Kidney epithelial cell (primary cell): ENCODE results near the gene TMEFF2. TPM values are rescaled to one million over a fixed set of nuclear protein-coding genes. Genes with fewer than 3 reads are reported as not detected.

Experiments
- DNase-seq: peaks from one replicate; pipeline ENCODE4 v3.0.0-alpha.2; 2010; ENCODE audit warnings: low read depth
- H3K27me3 ChIP-seq: 2 replicates; pipeline ENCODE4 v1.6.0; 2011; ENCODE audit warnings: low read length; ENCODE audit not compliant: control insufficient read depth, insufficient read depth
- H3K36me3 ChIP-seq: 2 replicates; pipeline ENCODE4 v1.5.1; 2011; ENCODE audit warnings: low read length; ENCODE audit not compliant: control insufficient read depth, insufficient read depth
- H3K4me3 ChIP-seq: 2 replicates; pipeline ENCODE4 v1.5.1; 2011; ENCODE audit warnings: low read depth, mild to moderate bottlenecking, control low read depth, low read length
- total RNA-seq: library from RNA; depleted of rRNA; stranded (reverse); fragments of >200 nt; gene quantifications from 2 replicates; pipeline ENCODE4 v1.2.3, GENCODE V29; 2015
- TF ChIP-seq, protein P1 (sequence below): IDR thresholded peaks from 2 replicates; pipeline ENCODE4 v1.5.1; 2011; ENCODE audit warnings: mild to moderate bottlenecking, moderate library complexity, low read length, control low read depth, inconsistent platforms; ENCODE audit not compliant: insufficient read depth, poor library complexity, severe bottlenecking

The TMEFF2 gene
- total RNA-seq, 1 donor from 2014 or later, result not detected

GRCh38 chr2:191945623-191946022 lies 249.1 kb downstream of the TMEFF2 start:
- Histone ChIP-seq H3K4me3 (no peak overlapping the region), H3K36me3 (no peaks in the 10 kb centered on the region), H3K27me3 (no peaks in the 10 kb centered on the region)
- DNase-seq, result no peak
- TF ChIP-seq, protein P1, sequence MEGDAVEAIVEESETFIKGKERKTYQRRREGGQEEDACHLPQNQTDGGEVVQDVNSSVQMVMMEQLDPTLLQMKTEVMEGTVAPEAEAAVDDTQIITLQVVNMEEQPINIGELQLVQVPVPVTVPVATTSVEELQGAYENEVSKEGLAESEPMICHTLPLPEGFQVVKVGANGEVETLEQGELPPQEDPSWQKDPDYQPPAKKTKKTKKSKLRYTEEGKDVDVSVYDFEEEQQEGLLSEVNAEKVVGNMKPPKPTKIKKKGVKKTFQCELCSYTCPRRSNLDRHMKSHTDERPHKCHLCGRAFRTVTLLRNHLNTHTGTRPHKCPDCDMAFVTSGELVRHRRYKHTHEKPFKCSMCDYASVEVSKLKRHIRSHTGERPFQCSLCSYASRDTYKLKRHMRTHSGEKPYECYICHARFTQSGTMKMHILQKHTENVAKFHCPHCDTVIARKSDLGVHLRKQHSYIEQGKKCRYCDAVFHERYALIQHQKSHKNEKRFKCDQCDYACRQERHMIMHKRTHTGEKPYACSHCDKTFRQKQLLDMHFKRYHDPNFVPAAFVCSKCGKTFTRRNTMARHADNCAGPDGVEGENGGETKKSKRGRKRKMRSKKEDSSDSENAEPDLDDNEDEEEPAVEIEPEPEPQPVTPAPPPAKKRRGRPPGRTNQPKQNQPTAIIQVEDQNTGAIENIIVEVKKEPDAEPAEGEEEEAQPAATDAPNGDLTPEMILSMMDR, result no peak

DNA sequence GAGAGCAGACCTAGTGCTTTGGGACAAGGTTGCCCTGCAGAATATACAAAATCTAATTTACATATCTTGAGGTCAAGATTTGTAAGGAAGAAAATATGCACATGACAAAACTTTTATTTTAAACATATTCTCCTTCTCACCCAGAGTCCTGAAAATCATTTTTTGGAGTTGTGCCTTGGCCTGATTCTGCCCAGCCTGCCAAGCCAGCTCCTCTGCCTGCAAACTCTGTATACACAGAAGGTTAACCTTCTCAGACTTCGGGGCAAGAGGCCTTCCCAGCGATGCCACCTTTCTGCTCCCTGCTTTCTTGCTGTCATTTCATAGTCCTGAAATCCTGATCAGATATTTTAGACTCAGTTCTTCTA lies 252.0 kb downstream of the TMEFF2 start:
- no peak for DNase-seq
- Histone ChIP-seq H3K36me3 (no peaks in the 10 kb centered on the region), H3K27me3 (no peaks in the 10 kb centered on the region), H3K4me3 (no peak overlapping the region)
- TF ChIP-seq, protein P1, result no peak

GRCh38 chr2:191942090-191942738 lies 252.5 kb downstream of the TMEFF2 start:
- DNase-seq, result no peak
- TF ChIP-seq, protein P1, result no peak
- no peak overlapping the region for H3K4me3 ChIP-seq

DNA sequence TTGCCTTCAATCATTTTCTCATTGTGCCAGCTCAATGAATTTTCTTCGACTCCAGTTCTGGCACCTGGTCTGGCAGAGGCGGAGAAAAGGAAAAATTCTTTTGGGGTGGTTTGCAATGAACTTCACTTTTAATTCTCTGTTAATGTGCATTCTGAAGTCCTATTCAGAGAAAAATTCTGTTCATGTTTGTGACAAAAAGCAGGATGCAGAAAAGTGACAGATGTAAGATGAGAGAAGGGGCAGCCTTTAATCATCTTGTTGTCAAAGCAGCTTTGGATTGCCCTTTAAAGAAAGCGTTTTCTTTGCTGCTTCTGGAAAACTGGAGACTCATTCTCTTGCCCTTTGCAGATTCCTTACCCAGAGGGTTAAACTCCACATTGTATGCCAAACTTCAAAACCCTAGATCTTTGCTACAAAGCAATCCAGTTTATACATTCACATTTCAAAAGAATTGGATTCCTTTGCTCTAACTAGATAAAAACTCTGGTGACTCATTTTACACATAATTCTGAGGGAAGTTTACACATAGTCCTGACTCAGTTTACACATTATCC lies 253.3 kb downstream of the TMEFF2 start:
- Histone ChIP-seq H3K4me3 (no peak overlapping the region), H3K27me3 (no peaks in the 10 kb centered on the region), H3K36me3 (no peaks in the 10 kb centered on the region)
- TF ChIP-seq, protein P1, result no peak
- no peak for DNase-seq

More at GRCh38 chr2:191942090-191942738, 252.5 kb downstream of the TMEFF2 start:
- Histone ChIP-seq H3K36me3 (no peaks in the 10 kb centered on the region), H3K27me3 (no peaks in the 10 kb centered on the region)

DNA sequence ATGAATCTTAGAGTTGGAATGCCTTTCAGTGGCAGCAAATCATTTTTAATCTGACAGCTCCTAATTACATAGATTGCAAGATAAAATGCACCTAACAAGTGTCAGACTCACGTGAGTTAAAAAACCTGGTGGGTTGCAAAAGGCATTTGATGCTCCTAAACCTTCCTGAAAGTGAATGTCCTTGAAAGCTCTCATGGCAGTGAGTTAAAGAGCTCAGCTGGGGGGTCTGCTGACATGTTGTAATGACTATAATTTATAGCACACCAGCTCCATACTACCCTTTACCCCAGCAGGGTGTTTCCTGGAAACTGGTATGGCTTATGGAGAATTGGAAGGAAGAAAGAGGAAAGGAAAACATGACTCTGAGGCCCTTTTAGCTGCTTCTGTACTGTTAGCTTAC lies 256.0 kb downstream of the TMEFF2 start:
- H3K36me3 ChIP-seq, result no peaks in the 10 kb centered on the region
- TF ChIP-seq, protein P1, result no peak
- no peak overlapping the region for H3K4me3 ChIP-seq
- no peaks in the 10 kb centered on the region for H3K27me3 ChIP-seq
- no peak for DNase-seq
